Effector memory CD4-positive, alpha-beta T cell (primary cell): Measurements from ENCODE around the gene MCU.

Source experiments
- DNase-seq, 3 donors: peaks; one replicate each; pipeline ENCODE4 v3.0.0-alpha.2; 2020
- H3K27ac ChIP-seq: 2 replicates; pipeline ENCODE4 v1.7.0; 2013; ENCODE audit warnings: mild to moderate bottlenecking, low read length, moderate library complexity; ENCODE audit not compliant: insufficient read depth, poor library complexity, severe bottlenecking
- H3K27me3 ChIP-seq: replicated peaks from 2 replicates; pipeline ENCODE4 v1.7.0; 2013; ENCODE audit warnings: mild to moderate bottlenecking, low read length; ENCODE audit not compliant: insufficient read depth, control insufficient read depth, poor library complexity, severe bottlenecking
- H3K36me3 ChIP-seq: 2 replicates; pipeline ENCODE4 v1.7.0; 2013; ENCODE audit warnings: mild to moderate bottlenecking, low read length, moderate library complexity; ENCODE audit not compliant: control insufficient read depth, insufficient read depth
- H3K4me1 ChIP-seq: 2 replicates; pipeline ENCODE4 v1.7.0; 2013; ENCODE audit warnings: low read length, mild to moderate bottlenecking; ENCODE audit not compliant: control insufficient read depth, insufficient read depth, poor library complexity, severe bottlenecking
- H3K4me3 ChIP-seq: 2 replicates; pipeline ENCODE4 v1.7.0; 2013; ENCODE audit warnings: low read length, low read depth, mild to moderate bottlenecking; ENCODE audit not compliant: insufficient read depth, poor library complexity, severe bottlenecking
- H3K9me3 ChIP-seq: 2 replicates; pipeline ENCODE4 v1.7.0; 2013; ENCODE audit warnings: mild to moderate bottlenecking, low read length, moderate library complexity; ENCODE audit not compliant: control insufficient read depth

MCU gene

DNA sequence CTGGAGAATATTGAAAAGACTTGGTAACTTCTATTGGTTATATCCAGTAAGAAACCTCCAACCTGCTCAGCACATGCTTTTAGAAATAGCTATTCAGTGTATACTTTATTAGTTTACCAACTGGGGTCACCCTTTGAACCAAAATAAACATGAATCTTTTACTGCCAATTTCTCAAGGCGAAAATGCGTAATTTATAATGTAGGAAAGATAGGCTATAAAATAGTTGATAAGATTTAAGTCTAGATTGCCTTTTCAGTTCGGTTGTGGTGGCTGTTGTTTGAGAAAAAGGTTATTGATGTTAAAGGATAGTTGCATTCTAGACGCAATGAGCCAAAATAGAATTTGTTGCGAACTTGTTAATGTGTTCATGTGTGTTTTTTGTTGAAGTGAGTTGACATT, 119.0 kb downstream of the MCU start:
- Histone ChIP-seq H3K27me3 (no peaks in the 10 kb centered on the region), H3K4me1 (no peaks in the 10 kb centered on the region), H3K9me3 (no peaks in the 10 kb centered on the region), H3K4me3 (no peak overlapping the region), H3K36me3 (no peaks in the 10 kb centered on the region), H3K27ac (no peak overlapping the region)
- no peak for DNase-seq

DNA sequence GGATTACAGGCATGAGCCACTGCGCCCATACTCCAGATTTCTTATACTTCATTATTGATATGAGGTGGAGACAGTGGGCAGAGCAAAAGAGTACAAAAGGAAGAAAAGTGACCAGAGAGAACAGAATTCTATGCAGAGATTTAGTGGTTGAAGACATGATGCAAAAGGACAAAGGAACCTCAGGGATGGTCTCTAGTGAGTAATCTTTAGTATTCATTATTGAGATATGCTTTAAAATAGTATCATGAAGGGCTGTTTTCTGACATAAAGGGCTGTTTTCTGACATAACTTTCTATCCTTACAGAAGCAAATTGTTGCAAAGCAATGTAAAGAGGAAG, 120.4 kb downstream of the MCU start:
- Histone ChIP-seq H3K4me3 (no peak overlapping the region), H3K27me3 (no peaks in the 10 kb centered on the region), H3K4me1 (no peaks in the 10 kb centered on the region), H3K9me3 (no peaks in the 10 kb centered on the region), H3K36me3 (no peaks in the 10 kb centered on the region), H3K27ac (no peak overlapping the region)
- no peak for DNase-seq

DNA sequence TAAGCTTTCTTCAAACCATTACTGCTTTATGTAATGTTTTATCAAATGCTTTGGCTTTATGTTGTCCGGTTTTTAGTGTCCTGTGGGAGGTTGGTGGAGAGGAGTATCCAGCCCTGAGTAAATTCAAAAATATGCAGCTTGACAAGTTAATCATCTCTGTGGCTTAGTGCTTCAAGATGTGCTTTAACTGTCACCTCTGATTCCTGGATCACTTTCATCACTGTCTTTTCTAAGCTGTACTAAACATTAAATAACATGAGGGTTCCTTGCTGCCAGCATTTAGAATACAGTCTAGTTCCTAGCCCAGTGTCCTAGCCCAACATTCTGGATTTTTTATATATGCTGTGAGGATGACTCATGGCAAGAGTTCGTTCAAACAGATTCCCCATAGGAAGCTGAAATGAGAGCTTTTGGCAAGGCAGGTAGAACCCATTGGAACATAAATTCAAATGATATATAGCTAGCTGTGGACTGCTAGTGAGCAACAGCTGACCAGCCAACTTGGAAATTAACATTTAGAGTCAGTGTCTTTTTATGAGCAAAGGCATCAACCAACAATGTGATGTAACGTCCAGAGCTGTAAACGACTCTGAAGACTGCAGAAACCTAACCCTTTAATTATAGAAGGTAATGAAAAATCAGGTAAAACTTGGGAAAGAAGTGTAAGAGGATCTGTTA, 120.9 kb downstream of the MCU start:
- no peak overlapping the region for H3K4me3 ChIP-seq
- DNase-seq, result no peak
- no peaks in the 10 kb centered on the region for H3K9me3 ChIP-seq
- no peak overlapping the region for H3K27ac ChIP-seq
- no peaks in the 10 kb centered on the region for H3K27me3 ChIP-seq
- no peaks in the 10 kb centered on the region for H3K4me1 ChIP-seq
- H3K36me3 ChIP-seq, result no peaks in the 10 kb centered on the region

DNA sequence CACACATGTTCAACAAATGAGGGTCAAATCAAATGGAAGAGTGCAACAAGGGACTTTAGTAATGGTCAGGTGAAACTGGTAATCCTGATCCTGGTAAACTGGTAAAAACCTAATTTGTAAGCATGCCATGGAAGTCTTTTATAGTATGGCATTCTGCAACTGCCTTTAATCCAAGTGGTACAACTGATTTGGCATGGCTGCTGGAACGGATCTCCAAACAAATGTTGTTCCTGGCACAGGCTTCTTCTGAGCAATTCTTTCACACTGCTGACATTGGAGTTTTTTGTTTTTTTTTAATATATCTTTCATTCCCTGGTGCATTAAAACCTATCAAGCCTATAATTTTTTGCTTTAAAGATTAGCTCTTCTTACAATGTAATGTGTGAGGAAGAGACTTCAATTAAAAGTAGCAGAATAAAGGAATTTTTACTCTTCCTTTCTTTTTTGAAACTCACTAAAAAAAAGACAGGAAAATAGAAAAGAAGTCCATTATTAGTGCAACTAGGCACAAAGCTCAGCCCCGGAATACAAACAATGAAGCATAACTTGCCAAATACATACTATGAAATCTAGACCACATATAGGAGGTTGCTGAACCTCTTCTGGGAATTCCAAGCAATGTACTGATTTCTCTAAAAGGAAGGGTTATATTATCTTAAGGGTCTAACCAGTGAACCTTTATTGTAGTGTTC, 122.3 kb downstream of the MCU start:
- Histone ChIP-seq H3K4me3 (no peak overlapping the region), H3K4me1 (no peaks in the 10 kb centered on the region), H3K9me3 (no peaks in the 10 kb centered on the region), H3K27ac (no peak overlapping the region), H3K36me3 (no peaks in the 10 kb centered on the region), H3K27me3 (no peaks in the 10 kb centered on the region)
- DNase-seq, result no peak

DNA sequence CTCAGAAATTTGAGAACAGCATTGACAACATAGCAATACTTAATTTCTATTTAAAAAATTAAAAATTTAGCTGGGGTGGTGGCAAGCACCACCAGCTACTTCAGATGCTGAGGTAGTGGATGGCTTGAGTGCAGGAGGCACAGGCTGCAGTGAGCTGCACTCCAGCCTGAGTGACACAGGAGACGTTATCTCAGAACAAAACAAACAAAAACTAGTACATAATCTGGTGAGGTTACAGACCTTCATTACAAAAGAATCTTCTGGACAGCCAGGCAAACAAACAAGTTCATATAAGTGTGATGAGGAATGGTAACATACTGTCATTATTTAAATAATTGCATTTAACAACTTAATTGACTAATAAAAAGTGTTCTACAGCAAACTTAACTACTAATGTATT, 124.6 kb downstream of the MCU start:
- no peak for DNase-seq
- no peaks in the 10 kb centered on the region for H3K9me3 ChIP-seq
- no peaks in the 10 kb centered on the region for H3K27me3 ChIP-seq
- H3K27ac ChIP-seq, result no peak overlapping the region
- H3K36me3 ChIP-seq, result no peaks in the 10 kb centered on the region
- H3K4me1 ChIP-seq, result no peaks in the 10 kb centered on the region
- H3K4me3 ChIP-seq, result no peak overlapping the region

DNA sequence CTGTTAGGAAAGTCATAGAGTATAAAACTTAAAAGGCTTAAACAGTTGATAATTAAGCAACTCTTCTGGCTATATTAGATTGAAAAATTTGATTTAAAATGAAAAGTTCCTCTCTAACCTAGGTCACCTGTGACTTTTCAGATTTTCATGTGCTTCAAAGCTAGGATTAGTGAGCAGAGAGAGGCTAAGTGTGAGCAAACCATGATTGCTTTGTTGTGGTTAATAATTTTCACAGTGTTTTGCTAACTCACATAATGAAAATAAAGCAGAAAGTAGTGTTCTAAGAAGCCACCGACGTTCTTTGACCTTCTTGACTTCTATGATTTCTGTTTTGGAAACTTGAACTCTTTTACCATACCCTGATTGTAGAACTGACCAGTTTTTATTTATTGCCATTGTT, 126.1 kb downstream of the MCU start:
- DNase-seq, result no peak
- no peaks in the 10 kb centered on the region for H3K4me1 ChIP-seq
- H3K4me3 ChIP-seq, result no peak overlapping the region
- H3K36me3 ChIP-seq, result no peaks in the 10 kb centered on the region
- H3K27me3 ChIP-seq, result no peaks in the 10 kb centered on the region
- H3K27ac ChIP-seq, result no peak overlapping the region
- H3K9me3 ChIP-seq, result no peaks in the 10 kb centered on the region

DNA sequence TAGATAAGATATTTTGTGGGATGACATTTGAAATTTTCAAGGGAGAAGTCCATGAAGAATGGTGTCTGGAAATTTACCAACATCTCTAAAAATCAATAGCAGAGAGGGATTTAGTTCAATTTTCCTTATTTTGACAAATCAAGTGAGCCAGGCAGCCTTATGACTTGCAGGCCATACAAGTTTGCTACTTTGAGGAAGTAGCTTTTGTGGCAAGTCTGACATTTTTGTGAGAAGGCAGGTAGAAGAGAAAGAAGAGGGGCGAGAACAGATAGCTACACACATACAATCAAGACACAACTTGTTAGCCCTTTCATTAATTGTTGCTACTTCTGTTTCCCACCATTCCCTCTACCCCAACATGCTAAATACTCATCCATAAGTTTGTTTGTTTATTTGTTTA, 127.1 kb downstream of the MCU start:
- Histone ChIP-seq H3K4me1 (no peaks in the 10 kb centered on the region), H3K9me3 (no peaks in the 10 kb centered on the region), H3K36me3 (no peaks in the 10 kb centered on the region), H3K27me3 (no peaks in the 10 kb centered on the region), H3K4me3 (no peak overlapping the region), H3K27ac (no peak overlapping the region)
- DNase-seq, result no peak

DNA sequence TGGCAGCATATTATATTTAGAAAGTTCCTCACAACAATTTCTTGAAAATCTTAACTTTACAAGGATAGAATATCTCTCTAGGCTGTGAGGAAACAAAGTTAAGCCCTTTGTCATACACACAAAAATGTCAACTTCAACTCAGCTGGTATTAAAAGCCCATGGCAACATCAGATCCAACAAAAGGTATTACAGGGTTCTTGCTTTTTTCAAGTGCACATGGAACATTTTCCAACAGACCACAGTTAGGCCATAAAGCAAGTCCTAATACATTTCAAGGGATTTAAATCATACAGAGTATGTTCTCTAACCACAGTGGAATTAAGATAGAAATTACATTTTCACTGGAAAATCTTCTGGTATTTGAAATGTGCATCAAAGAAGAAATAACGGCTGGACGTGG, 129.7 kb downstream of the MCU start:
- no peak for DNase-seq
- Histone ChIP-seq H3K4me3 (no peak overlapping the region), H3K4me1 (no peaks in the 10 kb centered on the region), H3K27me3 (no peaks in the 10 kb centered on the region), H3K36me3 (no peaks in the 10 kb centered on the region), H3K9me3 (no peaks in the 10 kb centered on the region), H3K27ac (no peak overlapping the region)

DNA sequence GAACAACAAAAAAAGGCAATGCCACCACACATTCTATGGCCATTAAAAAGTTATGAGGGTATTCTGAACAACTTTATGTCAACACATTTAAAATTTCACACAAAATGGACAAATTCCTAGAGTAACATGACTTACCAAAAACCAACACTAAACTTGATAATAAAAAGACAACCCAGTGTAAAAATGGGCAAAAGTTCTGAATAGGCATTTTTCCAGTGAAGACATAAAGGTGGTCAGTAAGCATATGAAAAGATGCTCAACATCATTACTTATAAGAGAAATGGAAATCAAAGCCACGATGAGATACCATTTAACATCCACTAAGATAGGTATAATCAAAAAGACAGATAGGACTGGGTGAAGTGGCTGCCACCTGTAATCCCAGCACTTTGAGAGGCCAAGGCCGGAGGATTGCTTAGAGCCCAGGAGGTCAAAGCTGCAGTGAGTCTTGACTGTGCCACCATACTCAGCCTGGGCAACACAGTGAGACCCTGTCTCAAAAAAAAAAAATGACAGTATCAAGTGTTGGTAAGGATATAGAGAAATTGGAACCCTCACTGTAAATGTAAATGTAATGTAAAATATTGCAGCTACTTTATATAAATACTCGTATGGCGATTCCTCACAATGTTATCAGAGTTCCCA, 130.5 kb downstream of the MCU start:
- Histone ChIP-seq H3K4me3 (no peak overlapping the region), H3K36me3 (no peaks in the 10 kb centered on the region), H3K27me3 (no peaks in the 10 kb centered on the region), H3K9me3 (no peaks in the 10 kb centered on the region), H3K27ac (no peak overlapping the region), H3K4me1 (no peaks in the 10 kb centered on the region)
- DNase-seq, result no peak

DNA sequence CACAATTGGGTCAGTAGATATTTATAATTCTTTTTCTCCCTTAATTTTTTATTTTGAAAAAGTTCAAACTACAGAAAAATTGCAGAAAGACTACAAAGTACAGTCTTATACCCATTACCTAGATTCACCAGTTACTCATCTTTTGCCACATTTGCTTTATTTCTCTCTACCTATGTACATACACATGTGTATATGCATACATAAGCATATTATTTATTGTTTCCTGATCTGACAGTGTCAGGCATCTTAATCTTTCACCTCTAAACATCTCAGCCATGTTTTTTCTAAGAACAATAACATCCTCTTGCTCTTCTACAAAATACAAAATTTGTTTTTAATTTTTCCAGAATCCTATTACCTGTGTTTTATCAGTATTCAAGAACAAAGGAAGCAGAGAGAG, 133.2 kb downstream of the MCU start:
- Histone ChIP-seq H3K36me3 (no peaks in the 10 kb centered on the region), H3K27ac (no peak overlapping the region)

More for the DNA sequence above, 133.2 kb downstream of the MCU start:
- no peak overlapping the region for H3K4me3 ChIP-seq
- no peaks in the 10 kb centered on the region for H3K9me3 ChIP-seq
- no peaks in the 10 kb centered on the region for H3K27me3 ChIP-seq
- H3K4me1 ChIP-seq, result no peaks in the 10 kb centered on the region
- no peak for DNase-seq
